ENCODE data around the gene COMT. TPM values are rescaled to one million over a fixed set of nuclear protein-coding genes. Genes with fewer than 3 reads are reported as not detected.

Gene COMT
- total and polyA plus RNA-seq, 4 donors, result 75.3 to 430 (median 146) TPM

DNA sequence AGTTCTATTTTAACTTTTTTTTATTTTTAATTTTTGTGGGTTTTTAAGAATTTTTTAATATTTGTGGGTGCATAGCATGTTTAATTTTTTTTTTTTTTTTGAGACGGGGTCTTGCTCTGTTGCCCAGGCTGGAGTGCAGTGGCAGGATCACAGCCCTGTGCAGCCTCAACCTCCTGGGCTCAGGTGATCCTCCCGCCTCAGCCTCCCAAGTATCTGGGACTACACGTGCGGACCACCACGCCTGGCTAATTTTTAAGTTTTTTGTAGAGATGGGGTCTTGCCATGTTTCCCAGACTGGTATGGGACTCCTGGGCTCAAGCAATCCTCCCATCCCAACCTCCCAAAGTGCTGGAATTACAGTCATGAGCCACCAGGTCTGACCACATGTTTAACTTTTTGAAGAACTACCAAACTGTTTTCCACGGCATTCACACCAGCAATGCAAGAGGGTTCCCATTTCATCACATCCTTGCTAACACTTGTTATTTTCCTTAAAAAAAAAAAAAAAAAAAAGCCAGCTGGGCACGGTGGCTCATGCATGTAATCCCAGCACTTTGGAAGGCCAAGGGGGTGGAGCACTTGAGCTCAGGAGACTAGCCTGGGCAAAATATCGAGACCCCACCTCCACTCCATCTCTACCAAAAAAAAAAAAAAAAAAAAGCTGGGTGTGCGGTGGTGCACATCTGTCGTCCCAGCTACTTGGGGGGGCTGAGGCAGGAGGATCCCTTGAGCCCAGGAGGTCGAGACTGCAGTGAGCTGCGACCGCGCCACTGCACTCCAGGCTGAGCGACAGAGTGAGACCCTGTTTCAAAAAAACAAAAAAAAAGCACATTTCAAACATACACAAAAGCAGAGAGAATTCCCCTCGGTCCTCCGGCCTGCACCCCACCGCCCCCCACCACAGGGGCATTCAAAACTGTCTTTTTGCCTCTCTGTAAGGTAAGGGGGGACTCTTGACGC is 16.8 kb downstream of the COMT start:
- H3K9ac ChIP-seq (ENCODE audit: low read depth in 1 of 2, low read length in 2 of 2), result peak overlapping the region; percentile 67 to 93
- H3K27ac ChIP-seq (ENCODE audit: low read depth in 1 of 2, low read length in 2 of 2), result peak overlapping the region; percentile 93
- H3K4me1 ChIP-seq (ENCODE audit: control insufficient read depth in 4 of 4, insufficient read depth in 4 of 4, low read length in 3 of 4), result peaks cover 26 to 49% (median 37%) of the 10 kb centered on the region in 4 donors
- H3K4me3 ChIP-seq (ENCODE audit: low read depth in 1 of 3, low read length in 3 of 3), result peak overlapping the region; percentile 45 to 51 (median 45)
- no peak for DNase-seq (ENCODE audit: low spot score)
- WGBS, result 72% methylated on average over 19 of the region's 19 CpGs
- no peaks in the 10 kb centered on the region for H3K27me3 ChIP-seq (ENCODE audit: control insufficient read depth in 4 of 4, insufficient read depth in 4 of 4, low read length in 3 of 4)
- no peaks in the 10 kb centered on the region for H3K36me3 ChIP-seq (ENCODE audit: control insufficient read depth in 4 of 4, insufficient read depth in 3 of 4, low read depth in 1 of 4, low read length in 3 of 4)
- TF ChIP-seq FOXA2 (IDR thresholded peaks at IDR 0.05) (no peak), HNF4A (conservative IDR thresholded peaks at IDR 0.05) (no peak), JUND (IDR thresholded peaks at IDR 0.05) (no peak), FOXA1 (IDR thresholded peaks at IDR 0.05) (no peak), GABPA (IDR thresholded peaks at IDR 0.05 in 1 of 2, conservative IDR thresholded peaks at IDR 0.05 in 1 of 2) (no peak), RAD21 (IDR thresholded peaks at IDR 0.05) (no peak), SP1 (IDR thresholded peaks at IDR 0.05) (no peak), NR2F2 (IDR thresholded peaks at IDR 0.05) (no peak)
- TF ChIP-seq, protein P1, sequence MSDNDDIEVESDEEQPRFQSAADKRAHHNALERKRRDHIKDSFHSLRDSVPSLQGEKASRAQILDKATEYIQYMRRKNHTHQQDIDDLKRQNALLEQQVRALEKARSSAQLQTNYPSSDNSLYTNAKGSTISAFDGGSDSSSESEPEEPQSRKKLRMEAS (IDR thresholded peaks at IDR 0.05), result no peak
- TF ChIP-seq, protein P2, sequence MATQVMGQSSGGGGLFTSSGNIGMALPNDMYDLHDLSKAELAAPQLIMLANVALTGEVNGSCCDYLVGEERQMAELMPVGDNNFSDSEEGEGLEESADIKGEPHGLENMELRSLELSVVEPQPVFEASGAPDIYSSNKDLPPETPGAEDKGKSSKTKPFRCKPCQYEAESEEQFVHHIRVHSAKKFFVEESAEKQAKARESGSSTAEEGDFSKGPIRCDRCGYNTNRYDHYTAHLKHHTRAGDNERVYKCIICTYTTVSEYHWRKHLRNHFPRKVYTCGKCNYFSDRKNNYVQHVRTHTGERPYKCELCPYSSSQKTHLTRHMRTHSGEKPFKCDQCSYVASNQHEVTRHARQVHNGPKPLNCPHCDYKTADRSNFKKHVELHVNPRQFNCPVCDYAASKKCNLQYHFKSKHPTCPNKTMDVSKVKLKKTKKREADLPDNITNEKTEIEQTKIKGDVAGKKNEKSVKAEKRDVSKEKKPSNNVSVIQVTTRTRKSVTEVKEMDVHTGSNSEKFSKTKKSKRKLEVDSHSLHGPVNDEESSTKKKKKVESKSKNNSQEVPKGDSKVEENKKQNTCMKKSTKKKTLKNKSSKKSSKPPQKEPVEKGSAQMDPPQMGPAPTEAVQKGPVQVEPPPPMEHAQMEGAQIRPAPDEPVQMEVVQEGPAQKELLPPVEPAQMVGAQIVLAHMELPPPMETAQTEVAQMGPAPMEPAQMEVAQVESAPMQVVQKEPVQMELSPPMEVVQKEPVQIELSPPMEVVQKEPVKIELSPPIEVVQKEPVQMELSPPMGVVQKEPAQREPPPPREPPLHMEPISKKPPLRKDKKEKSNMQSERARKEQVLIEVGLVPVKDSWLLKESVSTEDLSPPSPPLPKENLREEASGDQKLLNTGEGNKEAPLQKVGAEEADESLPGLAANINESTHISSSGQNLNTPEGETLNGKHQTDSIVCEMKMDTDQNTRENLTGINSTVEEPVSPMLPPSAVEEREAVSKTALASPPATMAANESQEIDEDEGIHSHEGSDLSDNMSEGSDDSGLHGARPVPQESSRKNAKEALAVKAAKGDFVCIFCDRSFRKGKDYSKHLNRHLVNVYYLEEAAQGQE (IDR thresholded peaks at IDR 0.05), result no peak
- TF ChIP-seq, protein P3, sequence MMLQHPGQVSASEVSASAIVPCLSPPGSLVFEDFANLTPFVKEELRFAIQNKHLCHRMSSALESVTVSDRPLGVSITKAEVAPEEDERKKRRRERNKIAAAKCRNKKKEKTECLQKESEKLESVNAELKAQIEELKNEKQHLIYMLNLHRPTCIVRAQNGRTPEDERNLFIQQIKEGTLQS (IDR thresholded peaks at IDR 0.05), result no peak
- TF ChIP-seq, protein P4, sequence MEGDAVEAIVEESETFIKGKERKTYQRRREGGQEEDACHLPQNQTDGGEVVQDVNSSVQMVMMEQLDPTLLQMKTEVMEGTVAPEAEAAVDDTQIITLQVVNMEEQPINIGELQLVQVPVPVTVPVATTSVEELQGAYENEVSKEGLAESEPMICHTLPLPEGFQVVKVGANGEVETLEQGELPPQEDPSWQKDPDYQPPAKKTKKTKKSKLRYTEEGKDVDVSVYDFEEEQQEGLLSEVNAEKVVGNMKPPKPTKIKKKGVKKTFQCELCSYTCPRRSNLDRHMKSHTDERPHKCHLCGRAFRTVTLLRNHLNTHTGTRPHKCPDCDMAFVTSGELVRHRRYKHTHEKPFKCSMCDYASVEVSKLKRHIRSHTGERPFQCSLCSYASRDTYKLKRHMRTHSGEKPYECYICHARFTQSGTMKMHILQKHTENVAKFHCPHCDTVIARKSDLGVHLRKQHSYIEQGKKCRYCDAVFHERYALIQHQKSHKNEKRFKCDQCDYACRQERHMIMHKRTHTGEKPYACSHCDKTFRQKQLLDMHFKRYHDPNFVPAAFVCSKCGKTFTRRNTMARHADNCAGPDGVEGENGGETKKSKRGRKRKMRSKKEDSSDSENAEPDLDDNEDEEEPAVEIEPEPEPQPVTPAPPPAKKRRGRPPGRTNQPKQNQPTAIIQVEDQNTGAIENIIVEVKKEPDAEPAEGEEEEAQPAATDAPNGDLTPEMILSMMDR (IDR thresholded peaks at IDR 0.05; ENCODE audit: low read depth, low read length, missing input control), result no peak
- H3K9me3 ChIP-seq (ENCODE audit: control insufficient read depth in 4 of 4, low read length in 3 of 4), result no peaks in the 10 kb centered on the region

DNA sequence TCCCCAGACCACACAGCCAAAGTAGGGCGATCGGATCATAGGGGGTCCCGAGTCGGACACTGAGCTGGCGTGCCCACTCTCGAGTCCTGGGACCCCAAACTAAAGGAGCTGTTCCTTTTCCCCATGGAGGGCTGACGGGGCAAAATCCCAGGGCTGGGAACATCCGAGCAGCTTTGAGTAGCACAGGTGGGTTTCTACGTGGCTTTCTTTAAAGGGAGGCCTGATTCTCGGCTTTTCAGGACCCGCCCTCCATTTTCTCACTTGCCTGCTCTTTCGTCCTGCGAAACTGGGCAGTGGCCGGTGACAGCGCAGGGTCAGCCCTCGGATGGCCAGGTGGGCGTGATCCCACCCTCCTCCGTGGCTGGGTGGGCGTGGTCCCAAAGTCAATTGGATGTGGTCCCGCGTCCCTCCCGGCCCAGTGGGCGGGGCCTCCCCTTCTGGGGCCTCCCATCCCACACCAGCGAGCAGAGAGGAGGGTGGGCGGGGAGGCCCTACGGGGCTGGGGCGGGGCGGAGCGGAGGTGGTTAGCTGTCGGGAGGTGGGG is 17.5 kb downstream of the COMT start:
- Histone ChIP-seq H3K9ac (ENCODE audit: low read depth in 1 of 2, low read length in 2 of 2) (peak overlapping the region; percentile 67 to 93), H3K27me3 (ENCODE audit: control insufficient read depth in 4 of 4, insufficient read depth in 4 of 4, low read length in 3 of 4) (no peaks in the 10 kb centered on the region), H3K27ac (ENCODE audit: low read depth in 1 of 2, low read length in 2 of 2) (peak overlapping the region; percentile 93), H3K9me3 (ENCODE audit: control insufficient read depth in 4 of 4, low read length in 3 of 4) (no peaks in the 10 kb centered on the region), H3K4me3 (ENCODE audit: low read depth in 1 of 3, low read length in 3 of 3) (peak overlapping the region; percentile 45 to 51 (median 45)), H3K4me1 (ENCODE audit: control insufficient read depth in 4 of 4, insufficient read depth in 4 of 4, low read length in 3 of 4) (peaks cover 24 to 49% (median 37%) of the 10 kb centered on the region in 4 donors), H3K36me3 (ENCODE audit: control insufficient read depth in 4 of 4, insufficient read depth in 3 of 4, low read depth in 1 of 4, low read length in 3 of 4) (peaks cover 0 to 3% (median 1%) of the 10 kb centered on the region in 4 donors)
- WGBS, result 16% methylated on average over 30 of the region's 30 CpGs
- peak; percentile 87 for DNase-seq (ENCODE audit: low spot score)
- TF ChIP-seq, protein P3 (IDR thresholded peaks at IDR 0.05), result no peak
- TF ChIP-seq FOXA2 (IDR thresholded peaks at IDR 0.05) (no peak), TAF1 (conservative IDR thresholded peaks at IDR 0.05) (peak; percentile 89), HNF4G (IDR thresholded peaks at IDR 0.05) (no peak), SP1 (IDR thresholded peaks at IDR 0.05) (no peak), EGR1 (IDR thresholded peaks at IDR 0.05; ENCODE audit: low read depth in 2 of 2) (peak; percentile 79 to 81)
- TF ChIP-seq, protein P2 (IDR thresholded peaks at IDR 0.05), result peak; percentile 95
- TF ChIP-seq, protein P4 (IDR thresholded peaks at IDR 0.05; ENCODE audit: low read depth, low read length, missing input control), result no peak

Measured in liver (tissue), 9 donors.